ENCODE results near the gene SLC7A1. TPM values are rescaled to one million over a fixed set of nuclear protein-coding genes. Genes with fewer than 3 reads are reported as not detected.

SLC7A1 gene
- total and polyA plus RNA-seq, 4 donors, result 0.90 to 22.6 (median 1.4) TPM

DNA sequence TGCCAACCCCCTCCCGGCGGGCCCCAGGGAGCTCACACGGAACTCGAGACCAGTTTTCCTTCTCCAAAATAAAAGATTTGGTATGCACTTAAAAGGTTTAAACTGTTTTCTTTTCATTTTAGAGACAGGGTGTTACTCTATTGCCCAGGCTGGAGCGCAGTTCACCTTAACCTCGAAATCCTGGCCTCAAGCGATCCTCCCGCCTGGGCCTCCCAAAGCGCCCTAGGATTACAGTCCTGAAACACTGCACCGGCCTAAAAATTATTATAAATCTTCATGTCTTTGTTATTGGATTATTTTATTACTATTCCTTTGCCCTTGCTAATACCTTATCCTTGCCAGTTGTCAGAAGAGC is 553 bp upstream of the SLC7A1 start:
- Histone ChIP-seq H3K27ac (ENCODE audit: low read depth in 1 of 2, low read length in 2 of 2) (no peak overlapping the region), H3K4me3 (ENCODE audit: low read depth in 1 of 3, low read length in 3 of 3) (peak overlapping the region; percentile 57 to 94 (median 59)), H3K27me3 (ENCODE audit: control insufficient read depth in 4 of 4, insufficient read depth in 4 of 4, low read length in 3 of 4) (no peaks in the 10 kb centered on the region), H3K4me1 (ENCODE audit: control insufficient read depth in 4 of 4, insufficient read depth in 4 of 4, low read length in 3 of 4) (peaks cover 3 to 12% (median 8%) of the 10 kb centered on the region in 4 donors), H3K9me3 (ENCODE audit: control insufficient read depth in 4 of 4, low read length in 3 of 4) (no peaks in the 10 kb centered on the region), H3K9ac (ENCODE audit: low read depth in 1 of 2, low read length in 2 of 2) (no peak overlapping the region), H3K36me3 (ENCODE audit: control insufficient read depth in 4 of 4, insufficient read depth in 3 of 4, low read depth in 1 of 4, low read length in 3 of 4) (no peaks in the 10 kb centered on the region)
- TF ChIP-seq, protein P1, sequence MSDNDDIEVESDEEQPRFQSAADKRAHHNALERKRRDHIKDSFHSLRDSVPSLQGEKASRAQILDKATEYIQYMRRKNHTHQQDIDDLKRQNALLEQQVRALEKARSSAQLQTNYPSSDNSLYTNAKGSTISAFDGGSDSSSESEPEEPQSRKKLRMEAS (IDR thresholded peaks at IDR 0.05), result no peak
- no peak for TF ChIP-seq SP1 (IDR thresholded peaks at IDR 0.05)
- no peak for TF ChIP-seq EGR1 (IDR thresholded peaks at IDR 0.05; ENCODE audit: low read depth in 2 of 2)
- no peak for TF ChIP-seq NR2F2 (IDR thresholded peaks at IDR 0.05)
- TF ChIP-seq YY1 (IDR thresholded peaks at IDR 0.05), result no peak
- TF ChIP-seq, protein P2, sequence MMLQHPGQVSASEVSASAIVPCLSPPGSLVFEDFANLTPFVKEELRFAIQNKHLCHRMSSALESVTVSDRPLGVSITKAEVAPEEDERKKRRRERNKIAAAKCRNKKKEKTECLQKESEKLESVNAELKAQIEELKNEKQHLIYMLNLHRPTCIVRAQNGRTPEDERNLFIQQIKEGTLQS (IDR thresholded peaks at IDR 0.05), result no peak
- TF ChIP-seq, protein P3, sequence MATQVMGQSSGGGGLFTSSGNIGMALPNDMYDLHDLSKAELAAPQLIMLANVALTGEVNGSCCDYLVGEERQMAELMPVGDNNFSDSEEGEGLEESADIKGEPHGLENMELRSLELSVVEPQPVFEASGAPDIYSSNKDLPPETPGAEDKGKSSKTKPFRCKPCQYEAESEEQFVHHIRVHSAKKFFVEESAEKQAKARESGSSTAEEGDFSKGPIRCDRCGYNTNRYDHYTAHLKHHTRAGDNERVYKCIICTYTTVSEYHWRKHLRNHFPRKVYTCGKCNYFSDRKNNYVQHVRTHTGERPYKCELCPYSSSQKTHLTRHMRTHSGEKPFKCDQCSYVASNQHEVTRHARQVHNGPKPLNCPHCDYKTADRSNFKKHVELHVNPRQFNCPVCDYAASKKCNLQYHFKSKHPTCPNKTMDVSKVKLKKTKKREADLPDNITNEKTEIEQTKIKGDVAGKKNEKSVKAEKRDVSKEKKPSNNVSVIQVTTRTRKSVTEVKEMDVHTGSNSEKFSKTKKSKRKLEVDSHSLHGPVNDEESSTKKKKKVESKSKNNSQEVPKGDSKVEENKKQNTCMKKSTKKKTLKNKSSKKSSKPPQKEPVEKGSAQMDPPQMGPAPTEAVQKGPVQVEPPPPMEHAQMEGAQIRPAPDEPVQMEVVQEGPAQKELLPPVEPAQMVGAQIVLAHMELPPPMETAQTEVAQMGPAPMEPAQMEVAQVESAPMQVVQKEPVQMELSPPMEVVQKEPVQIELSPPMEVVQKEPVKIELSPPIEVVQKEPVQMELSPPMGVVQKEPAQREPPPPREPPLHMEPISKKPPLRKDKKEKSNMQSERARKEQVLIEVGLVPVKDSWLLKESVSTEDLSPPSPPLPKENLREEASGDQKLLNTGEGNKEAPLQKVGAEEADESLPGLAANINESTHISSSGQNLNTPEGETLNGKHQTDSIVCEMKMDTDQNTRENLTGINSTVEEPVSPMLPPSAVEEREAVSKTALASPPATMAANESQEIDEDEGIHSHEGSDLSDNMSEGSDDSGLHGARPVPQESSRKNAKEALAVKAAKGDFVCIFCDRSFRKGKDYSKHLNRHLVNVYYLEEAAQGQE (IDR thresholded peaks at IDR 0.05), result no peak
- TF ChIP-seq GABPA (IDR thresholded peaks at IDR 0.05 in 1 of 2, conservative IDR thresholded peaks at IDR 0.05 in 1 of 2), result no peak
- TF ChIP-seq FOXA2 (IDR thresholded peaks at IDR 0.05), result no peak
- no peak for TF ChIP-seq RXRA (IDR thresholded peaks at IDR 0.05)
- 46% methylated on average over 10 of the region's 10 CpGs for WGBS
- DNase-seq (ENCODE audit: low spot score), result no peak

DNA sequence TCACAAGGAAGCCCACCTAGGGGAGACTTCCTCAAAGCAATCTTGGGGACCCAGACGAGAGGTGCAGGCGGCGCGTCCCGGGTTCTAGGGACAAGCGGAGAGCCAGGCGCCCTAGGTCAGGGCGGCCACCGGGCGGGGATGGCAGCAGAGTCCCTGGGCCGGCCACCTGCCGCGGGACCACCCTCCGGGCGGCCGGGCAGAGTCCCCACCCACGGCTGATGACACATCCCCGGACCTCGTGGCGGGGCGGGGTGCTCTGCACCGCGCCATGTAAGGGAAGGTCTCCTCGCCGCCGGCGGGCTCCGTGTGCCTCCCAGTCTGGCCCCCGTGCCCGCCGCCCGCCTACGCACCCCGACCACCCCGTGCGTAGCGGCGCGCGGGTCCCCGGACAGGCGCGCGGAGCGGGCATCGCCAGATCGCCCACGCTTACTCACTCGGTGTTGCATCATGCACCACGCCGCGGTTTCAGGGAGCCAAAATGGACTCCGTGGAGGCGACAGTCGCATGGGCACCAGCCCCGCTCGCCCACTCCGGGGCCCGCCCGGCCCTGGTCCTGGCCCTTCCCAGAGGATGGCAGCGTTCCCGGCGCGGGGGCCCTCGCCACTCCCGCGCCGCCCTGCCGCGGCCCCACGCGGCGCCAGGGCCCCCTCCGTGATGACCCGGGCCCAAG is 643 bp downstream of the SLC7A1 start:
- Histone ChIP-seq H3K4me3 (ENCODE audit: low read depth in 1 of 3, low read length in 3 of 3) (peak overlapping the region; percentile 42 to 94 (median 71)), H3K27me3 (ENCODE audit: control insufficient read depth in 4 of 4, insufficient read depth in 4 of 4, low read length in 3 of 4) (no peaks in the 10 kb centered on the region), H3K27ac (ENCODE audit: low read depth in 1 of 2, low read length in 2 of 2) (peak overlapping the region; percentile 50 to 67), H3K9me3 (ENCODE audit: control insufficient read depth in 4 of 4, low read length in 3 of 4) (no peaks in the 10 kb centered on the region), H3K9ac (ENCODE audit: low read depth in 1 of 2, low read length in 2 of 2) (peak overlapping the region; percentile 9 to 66), H3K36me3 (ENCODE audit: control insufficient read depth in 4 of 4, insufficient read depth in 3 of 4, low read depth in 1 of 4, low read length in 3 of 4) (no peaks in the 10 kb centered on the region), H3K4me1 (ENCODE audit: control insufficient read depth in 4 of 4, insufficient read depth in 4 of 4, low read length in 3 of 4) (peaks cover 3 to 12% (median 8%) of the 10 kb centered on the region in 4 donors)
- DNase-seq (ENCODE audit: low spot score), result no peak
- 2% methylated on average over 75 of the region's 75 CpGs for WGBS
- TF ChIP-seq RXRA (IDR thresholded peaks at IDR 0.05) (no peak), TAF1 (conservative IDR thresholded peaks at IDR 0.05) (no peak), FOXA1 (IDR thresholded peaks at IDR 0.05) (no peak), YY1 (IDR thresholded peaks at IDR 0.05) (peak; percentile 22)

DNA sequence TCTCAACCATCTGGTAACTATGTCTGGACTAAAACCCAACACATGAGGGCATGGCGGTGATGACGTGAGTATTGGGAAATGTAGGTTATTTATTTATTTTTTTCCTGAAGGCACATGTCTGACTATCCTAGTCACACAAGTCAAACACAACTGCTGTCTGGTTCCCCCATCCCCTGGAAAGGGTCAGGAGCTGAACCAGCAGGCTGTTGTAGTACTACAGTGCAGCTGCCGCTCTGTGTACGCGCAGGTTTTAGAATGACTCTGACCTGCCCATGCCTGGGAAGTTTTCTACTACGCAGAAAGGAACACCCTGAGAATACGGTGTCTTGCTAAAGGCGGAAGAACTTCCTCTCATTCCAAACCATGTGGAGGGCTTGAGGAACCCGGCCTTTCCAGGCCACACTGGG is 1.2 kb downstream of the SLC7A1 start:
- Histone ChIP-seq H3K4me1 (ENCODE audit: control insufficient read depth in 4 of 4, insufficient read depth in 4 of 4, low read length in 3 of 4) (peaks cover 3 to 12% (median 8%) of the 10 kb centered on the region in 4 donors), H3K9ac (ENCODE audit: low read depth in 1 of 2, low read length in 2 of 2) (peak overlapping the region; percentile 9 to 66), H3K36me3 (ENCODE audit: control insufficient read depth in 4 of 4, insufficient read depth in 3 of 4, low read depth in 1 of 4, low read length in 3 of 4) (no peaks in the 10 kb centered on the region), H3K27me3 (ENCODE audit: control insufficient read depth in 4 of 4, insufficient read depth in 4 of 4, low read length in 3 of 4) (no peaks in the 10 kb centered on the region), H3K27ac (ENCODE audit: low read depth in 1 of 2, low read length in 2 of 2) (peak overlapping the region in 1 of 2 donors; percentile 67), H3K4me3 (ENCODE audit: low read depth in 1 of 3, low read length in 3 of 3) (peak overlapping the region; percentile 42 to 94 (median 71)), H3K9me3 (ENCODE audit: control insufficient read depth in 4 of 4, low read length in 3 of 4) (no peaks in the 10 kb centered on the region)
- WGBS, result 32% methylated on average over 9 of the region's 9 CpGs
- TF ChIP-seq SP1 (IDR thresholded peaks at IDR 0.05) (no peak), RXRA (IDR thresholded peaks at IDR 0.05) (no peak), TAF1 (conservative IDR thresholded peaks at IDR 0.05) (peak; percentile 17), RAD21 (IDR thresholded peaks at IDR 0.05) (no peak)
- TF ChIP-seq, protein P4, sequence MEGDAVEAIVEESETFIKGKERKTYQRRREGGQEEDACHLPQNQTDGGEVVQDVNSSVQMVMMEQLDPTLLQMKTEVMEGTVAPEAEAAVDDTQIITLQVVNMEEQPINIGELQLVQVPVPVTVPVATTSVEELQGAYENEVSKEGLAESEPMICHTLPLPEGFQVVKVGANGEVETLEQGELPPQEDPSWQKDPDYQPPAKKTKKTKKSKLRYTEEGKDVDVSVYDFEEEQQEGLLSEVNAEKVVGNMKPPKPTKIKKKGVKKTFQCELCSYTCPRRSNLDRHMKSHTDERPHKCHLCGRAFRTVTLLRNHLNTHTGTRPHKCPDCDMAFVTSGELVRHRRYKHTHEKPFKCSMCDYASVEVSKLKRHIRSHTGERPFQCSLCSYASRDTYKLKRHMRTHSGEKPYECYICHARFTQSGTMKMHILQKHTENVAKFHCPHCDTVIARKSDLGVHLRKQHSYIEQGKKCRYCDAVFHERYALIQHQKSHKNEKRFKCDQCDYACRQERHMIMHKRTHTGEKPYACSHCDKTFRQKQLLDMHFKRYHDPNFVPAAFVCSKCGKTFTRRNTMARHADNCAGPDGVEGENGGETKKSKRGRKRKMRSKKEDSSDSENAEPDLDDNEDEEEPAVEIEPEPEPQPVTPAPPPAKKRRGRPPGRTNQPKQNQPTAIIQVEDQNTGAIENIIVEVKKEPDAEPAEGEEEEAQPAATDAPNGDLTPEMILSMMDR (IDR thresholded peaks at IDR 0.05; ENCODE audit: low read depth, low read length, missing input control), result no peak
- TF ChIP-seq, protein P3 (IDR thresholded peaks at IDR 0.05), result no peak
- TF ChIP-seq, protein P2 (IDR thresholded peaks at IDR 0.05), result no peak
- DNase-seq (ENCODE audit: low spot score), result no peak
